Mammary epithelial cell (primary cell): ENCODE results near the gene WDR27.

Experiments used
- CTCF ChIP-seq, 2 donors: IDR thresholded peaks in 1 of 2; conservative IDR thresholded peaks in 1 of 2; 2 replicates each; pipeline ENCODE4 v1.5.1; 2011 to 2012; ENCODE audit warnings: inconsistent platforms in 2 of 2, low read length in 2 of 2, mild to moderate bottlenecking in 2 of 2, control low read depth in 1 of 2, low read depth in 1 of 2; ENCODE audit not compliant: insufficient read depth in 1 of 2; ENCODE audit errors: extremely low read depth in 1 of 2
- EZH2 ChIP-seq: IDR thresholded peaks from 2 replicates; pipeline ENCODE4 v1.6.1; 2012; ENCODE audit warnings: low read length, inconsistent platforms, borderline replicate concordance

- no peak for TF ChIP-seq CTCF (conservative IDR thresholded peaks at IDR 0.05 in 1 of 2, IDR thresholded peaks at IDR 0.05 in 1 of 2; ENCODE audit: extremely low read depth in 1 of 2, insufficient read depth in 1 of 2, low read depth in 1 of 2, low read length in 2 of 2)
- TF ChIP-seq EZH2, result no peak
Measured at GRCh38 chr6:169726963-169727362, 25.1 kb upstream of the WDR27 start.
